GM21447 (cell line): ENCODE data around the gene ARHGAP5.

Experiments used
- ATAC-seq: cut with Tn5 transposase; IDR thresholded peaks from one replicate; pipeline ENCODE4 v1.9.1; 2021; ENCODE audit not compliant: unreplicated experiment

Gene ARHGAP5

GRCh38 chr14:32077081-32078022 lies at the start of gene ARHGAP5:
Gene ARHGAP5, plus strand, starts transcription at chr14:32077304. Its CDS starts 13,366 bp downstream, at chr14:32090670.
- peak; percentile 35 for ATAC-seq

- no peak for ATAC-seq
Measured at GRCh38 chr14:32028599-32028998, 48.5 kb upstream of the ARHGAP5 start.

GRCh38 chr14:32033543-32033942 lies 43.6 kb upstream of the ARHGAP5 start:
- no peak for ATAC-seq

- ATAC-seq = no peak
Measured at GRCh38 chr14:32038876-32039275, 38.2 kb upstream of the ARHGAP5 start.

- no peak for ATAC-seq
Measured at GRCh38 chr14:32039401-32040030, 37.6 kb upstream of the ARHGAP5 start.

GRCh38 chr14:32043624-32044023 lies 33.5 kb upstream of the ARHGAP5 start:
- no peak for ATAC-seq

GRCh38 chr14:32044454-32044853 lies 32.6 kb upstream of the ARHGAP5 start:
- ATAC-seq = no peak

GRCh38 chr14:32047791-32048190 lies 29.3 kb upstream of the ARHGAP5 start:
- ATAC-seq = no peak

- no peak for ATAC-seq
Measured at GRCh38 chr14:32049361-32050088, 27.6 kb upstream of the ARHGAP5 start.

GRCh38 chr14:32050878-32051277 lies 26.2 kb upstream of the ARHGAP5 start:
- no peak for ATAC-seq

GRCh38 chr14:32054536-32054935 lies 22.6 kb upstream of the ARHGAP5 start:
- ATAC-seq = no peak

- no peak for ATAC-seq
Measured at GRCh38 chr14:32055175-32055574, 21.9 kb upstream of the ARHGAP5 start.

GRCh38 chr14:32059702-32060101 lies 17.4 kb upstream of the ARHGAP5 start:
- no peak for ATAC-seq

GRCh38 chr14:32064931-32065330 lies 12.2 kb upstream of the ARHGAP5 start:
- no peak for ATAC-seq

- no peak for ATAC-seq
Measured at GRCh38 chr14:32068708-32069107, 8.4 kb upstream of the ARHGAP5 start.

- ATAC-seq = no peak
Measured at GRCh38 chr14:32070282-32070681, 6.8 kb upstream of the ARHGAP5 start.

- no peak for ATAC-seq
Measured at GRCh38 chr14:32072676-32073075, 4.4 kb upstream of the ARHGAP5 start.

GRCh38 chr14:32073537-32074189 lies 3.4 kb upstream of the ARHGAP5 start:
- ATAC-seq = peak; percentile 21

- ATAC-seq = no peak
Measured at GRCh38 chr14:32074887-32075572, 2.1 kb upstream of the ARHGAP5 start.

- ATAC-seq = peak; percentile 21
Measured at GRCh38 chr14:32075672-32076277, 1.3 kb upstream of the ARHGAP5 start.
